ENCODE data around the gene KCNIP3.
"Not testable (repeated sequence)": the region's sequence is repeated elsewhere in the genome, so short reads cannot be mapped to it uniquely, and the experiment has no call there.

KCNIP3 gene

DNA sequence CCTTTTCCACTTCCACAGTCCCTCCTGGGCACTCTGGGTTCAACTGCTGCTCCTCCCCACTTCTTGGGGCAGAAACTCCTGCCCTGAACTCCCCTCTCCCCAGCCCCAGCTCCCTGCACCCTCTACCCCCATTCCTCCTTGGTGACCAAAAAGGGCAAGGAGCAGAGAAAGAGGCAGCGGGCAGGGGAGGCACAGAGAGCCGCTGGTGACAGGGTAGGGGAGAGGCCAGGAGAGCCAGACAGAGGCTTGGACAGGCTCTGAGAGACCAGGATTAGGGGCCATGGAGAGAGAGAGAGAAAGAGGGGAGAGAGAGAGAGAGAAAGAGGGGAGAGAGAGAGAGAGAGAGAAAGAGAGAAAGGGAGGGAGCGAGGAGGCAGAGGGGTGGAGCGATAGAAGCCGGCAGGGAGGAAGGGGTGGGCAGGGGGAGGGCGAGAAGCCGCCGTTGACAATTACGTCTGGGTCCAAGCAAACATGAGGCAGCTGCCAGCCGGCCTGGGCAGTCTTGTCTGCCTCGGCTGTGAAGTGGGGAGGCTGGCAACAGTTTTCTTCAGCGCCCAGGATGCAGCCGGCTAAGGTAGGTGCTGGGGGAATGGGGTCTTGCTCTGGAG, at the start of gene KCNIP3:
Gene KCNIP3, plus strand, starts transcription at position 468 of the 608 bp plus-strand sequence. Its CDS starts 92 bp downstream, at position 560.
- DNase-seq = peak; percentile 66

GRCh38 chr2:95258271-95258670, 38.9 kb upstream of the KCNIP3 start:
- DNase-seq = no peak

DNA sequence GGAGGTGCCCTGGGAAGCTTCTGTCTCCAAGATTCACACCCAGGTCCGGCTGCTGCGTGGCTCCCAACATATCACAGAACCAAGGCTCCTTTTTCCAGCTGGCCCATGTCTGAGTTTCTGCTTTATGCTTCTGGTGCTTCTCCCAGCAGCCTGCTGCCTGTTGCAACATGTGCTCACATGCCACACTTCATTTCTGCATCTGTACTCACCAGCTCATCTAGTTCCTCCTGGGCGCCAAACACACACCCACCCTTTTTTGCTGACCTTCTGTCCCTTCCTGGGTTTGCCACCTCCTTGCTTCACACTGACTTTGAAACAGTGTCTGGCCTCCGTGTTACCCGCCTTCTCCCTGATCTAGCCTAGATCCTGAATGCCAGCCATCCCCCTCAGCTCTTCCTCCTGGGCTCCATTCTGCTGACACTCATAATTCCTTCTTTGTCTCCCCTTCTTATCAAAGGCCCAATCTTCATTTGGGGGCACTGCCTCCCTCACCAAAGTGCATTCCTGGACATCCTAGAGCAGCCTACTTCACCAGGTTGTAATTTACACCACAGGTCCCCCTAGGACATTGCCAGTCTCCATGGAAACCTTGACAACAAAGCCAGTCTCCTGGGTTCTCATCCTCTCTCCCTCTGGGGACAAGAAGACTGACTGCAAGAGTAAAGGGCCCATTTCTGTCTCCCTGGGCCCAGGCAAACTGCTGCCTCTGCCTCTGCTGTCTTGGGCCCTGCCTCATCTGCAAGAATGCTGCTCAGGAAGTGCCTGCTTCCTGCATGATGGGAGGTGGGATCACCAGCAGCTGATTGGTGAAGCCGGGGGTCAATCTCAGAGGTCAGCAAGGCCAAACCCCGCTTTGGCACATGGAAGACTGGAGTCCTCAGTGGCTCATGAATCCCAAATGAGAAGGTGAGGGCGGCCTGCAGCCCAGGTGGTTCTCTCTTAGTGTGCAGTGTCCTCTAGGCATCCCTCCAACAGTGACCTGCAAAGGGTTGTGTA, 36.8 kb upstream of the KCNIP3 start:
- DNase-seq = no peak

GRCh38 chr2:95261602-95262001, 35.5 kb upstream of the KCNIP3 start:
- DNase-seq = no peak

GRCh38 chr2:95262896-95263542, 34.1 kb upstream of the KCNIP3 start:
- no peak for DNase-seq

GRCh38 chr2:95264624-95265023, 32.5 kb upstream of the KCNIP3 start:
- no peak for DNase-seq

- DNase-seq = no peak
These were observed 32.0 kb upstream of the KCNIP3 start for GRCh38 chr2:95265182-95265581.

- no peak for DNase-seq
These were observed 30.2 kb upstream of the KCNIP3 start for GRCh38 chr2:95266781-95267430.

DNA sequence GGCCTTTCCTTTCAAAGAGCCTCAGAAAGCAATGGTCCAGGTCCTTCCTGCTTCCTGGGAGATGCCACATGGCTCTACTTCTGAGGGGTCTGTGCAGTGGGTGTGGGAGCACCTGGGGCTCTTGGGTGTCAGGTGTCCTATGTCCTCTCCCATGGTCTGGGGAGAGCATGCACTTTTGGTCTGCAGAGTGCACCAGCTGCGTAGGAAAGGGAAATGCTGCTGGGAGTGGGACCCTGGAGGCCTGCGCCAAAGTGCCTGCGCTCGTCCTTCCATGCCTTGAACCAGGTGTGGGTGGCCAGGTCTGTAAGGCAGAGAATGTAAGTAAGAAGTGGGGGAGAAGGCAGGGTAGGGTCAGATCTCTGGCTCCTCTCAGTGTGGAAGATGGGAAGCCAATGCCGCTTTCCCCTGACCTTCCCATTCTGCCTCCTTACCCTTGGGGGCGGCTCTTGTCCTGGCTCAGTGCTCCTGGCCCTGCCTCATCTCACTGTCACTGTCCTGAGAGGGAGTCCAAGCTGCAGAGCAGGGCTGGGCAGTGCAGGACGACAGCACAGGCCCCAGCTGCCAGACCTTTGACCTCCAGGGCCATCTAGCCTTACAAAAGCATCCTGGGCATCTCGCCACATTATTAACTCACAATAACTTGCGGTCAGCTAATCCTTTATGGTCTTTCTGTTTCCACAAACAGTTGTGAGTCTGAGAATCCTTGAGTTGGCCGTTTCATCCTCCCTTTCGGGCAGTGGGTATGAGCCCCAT, 29.5 kb upstream of the KCNIP3 start:
- no peak for DNase-seq

- no peak for DNase-seq
These were observed 28.7 kb upstream of the KCNIP3 start for GRCh38 chr2:95268211-95269035.

GRCh38 chr2:95269036-95269680, 28.0 kb upstream of the KCNIP3 start:
- DNase-seq = no peak

GRCh38 chr2:95269745-95270144, 27.4 kb upstream of the KCNIP3 start:
- DNase-seq = not testable (repeated sequence)

GRCh38 chr2:95270541-95271081, 26.5 kb upstream of the KCNIP3 start:
- DNase-seq = no peak

- no peak for DNase-seq
These were observed 25.7 kb upstream of the KCNIP3 start for GRCh38 chr2:95271381-95271971.

- no peak for DNase-seq
These were observed 24.8 kb upstream of the KCNIP3 start for GRCh38 chr2:95272299-95272751.

GRCh38 chr2:95272781-95273180, 24.4 kb upstream of the KCNIP3 start:
- DNase-seq = no peak

GRCh38 chr2:95273566-95274290, 23.4 kb upstream of the KCNIP3 start:
- DNase-seq = no peak

- no peak for DNase-seq
These were observed 22.6 kb upstream of the KCNIP3 start, which contains the start of gene PROM2 for GRCh38 chr2:95274291-95275150. Gene PROM2, plus strand, starts transcription at chr2:95274449. Its CDS starts 137 bp downstream, at chr2:95274586.
